H9 (cell line): ENCODE data around the gene HOXC12. TPM values are rescaled to one million over a fixed set of nuclear protein-coding genes. Genes with fewer than 3 reads are reported as not detected.

Source experiments
- DNase-seq: peaks from one replicate; pipeline ENCODE4 v3.0.0-alpha.2; 2017
- H2AFZ ChIP-seq: one replicate; pipeline ENCODE4 v1.6.1; 2013; ENCODE audit warnings: mild to moderate bottlenecking, low read length, control low read depth, moderate library complexity
- H2AK5ac ChIP-seq: 2 replicates; pipeline ENCODE4 v1.6.1; 2013; ENCODE audit warnings: low read length, control low read depth, mixed read lengths; ENCODE audit not compliant: insufficient read length
- H2BK120ac ChIP-seq: one replicate; pipeline ENCODE4 v1.6.1; 2013; ENCODE audit warnings: low read depth, mild to moderate bottlenecking, low read length, control low read depth, inconsistent platforms; ENCODE audit not compliant: poor library complexity, severe bottlenecking
- H2BK12ac ChIP-seq: 2 replicates; pipeline ENCODE4 v1.6.1; 2013; ENCODE audit warnings: low read length, control low read depth, mixed read lengths, low read depth; ENCODE audit not compliant: insufficient read length
- H2BK15ac ChIP-seq: 2 replicates; pipeline ENCODE4 v1.6.1; 2013; ENCODE audit warnings: low read depth, low read length, control low read depth
- H2BK20ac ChIP-seq: one replicate; pipeline ENCODE4 v1.6.1; 2013; ENCODE audit warnings: low read depth, mild to moderate bottlenecking, low read length, control low read depth, inconsistent platforms; ENCODE audit not compliant: poor library complexity, severe bottlenecking
- H2BK5ac ChIP-seq: 2 replicates; pipeline ENCODE4 v1.6.1; 2013; ENCODE audit warnings: low read length, control low read depth, mixed read lengths; ENCODE audit not compliant: insufficient read length
- H3K14ac ChIP-seq: 2 replicates; pipeline ENCODE4 v1.6.1; 2013; ENCODE audit warnings: low read length, control low read depth; ENCODE audit not compliant: insufficient read depth
- H3K18ac ChIP-seq: 2 replicates; pipeline ENCODE4 v1.6.1; 2013; ENCODE audit warnings: low read depth, mild to moderate bottlenecking, mixed read lengths, low read length, control low read depth; ENCODE audit not compliant: insufficient read length
- H3K23ac ChIP-seq: 2 replicates; pipeline ENCODE4 v1.6.1; 2013; ENCODE audit warnings: low read length, control low read depth, mixed read lengths, low read depth; ENCODE audit not compliant: insufficient read length
- H3K23me2 ChIP-seq: 2 replicates; pipeline ENCODE4 v1.6.1; 2013; ENCODE audit warnings: low read depth, mild to moderate bottlenecking, mixed read lengths, low read length, control low read depth; ENCODE audit not compliant: insufficient read length, poor library complexity, severe bottlenecking
- H3K27ac ChIP-seq: 2 replicates; pipeline ENCODE4 v1.5.1; 2013; ENCODE audit warnings: low read length, control low read depth, mixed read lengths, low read depth; ENCODE audit not compliant: insufficient read length
- H3K27me3 ChIP-seq: 2 replicates; pipeline ENCODE4 v1.6.1; 2013; ENCODE audit warnings: low read length, control low read depth, inconsistent platforms; ENCODE audit not compliant: insufficient read depth
- H3K4ac ChIP-seq: 2 replicates; pipeline ENCODE4 v1.6.1; 2013; ENCODE audit warnings: low read depth, mild to moderate bottlenecking, control low read depth, inconsistent platforms, low read length, moderate library complexity
- H3K4me1 ChIP-seq: 2 replicates; pipeline ENCODE4 v1.6.1; 2013; ENCODE audit warnings: low read length, control low read depth, inconsistent platforms; ENCODE audit not compliant: insufficient read depth
- H3K4me2 ChIP-seq: 2 replicates; pipeline ENCODE4 v1.6.1; 2013; ENCODE audit warnings: low read length, control low read depth, mixed read lengths; ENCODE audit not compliant: insufficient read length, insufficient read depth
- H3K56ac ChIP-seq: 2 replicates; pipeline ENCODE4 v1.6.1; 2013; ENCODE audit warnings: low read depth, mild to moderate bottlenecking, mixed read lengths, low read length, control low read depth; ENCODE audit not compliant: insufficient read length
- H3K79me1 ChIP-seq: 2 replicates; pipeline ENCODE4 v1.6.1; 2013; ENCODE audit warnings: low read depth, mild to moderate bottlenecking, moderate library complexity, low read length, control low read depth, inconsistent platforms; ENCODE audit not compliant: insufficient read depth, poor library complexity, severe bottlenecking
- H3K79me2 ChIP-seq: 2 replicates; pipeline ENCODE4 v1.6.1; 2013; ENCODE audit warnings: low read length, control low read depth, inconsistent platforms; ENCODE audit not compliant: insufficient read depth
- H3K9ac ChIP-seq: 2 replicates; pipeline ENCODE4 v1.6.1; 2013; ENCODE audit warnings: low read length, control low read depth, mixed read lengths; ENCODE audit not compliant: insufficient read length; ENCODE audit errors: extremely low read depth
- H3K9me3 ChIP-seq: one replicate; pipeline ENCODE4 v1.6.1; 2013; ENCODE audit warnings: low read depth, low read length, inconsistent platforms; ENCODE audit not compliant: control insufficient read depth
- H3T11ph ChIP-seq: one replicate; pipeline ENCODE4 v1.6.1; 2013; ENCODE audit warnings: mild to moderate bottlenecking, low read length, control low read depth, inconsistent platforms
- H4K20me1 ChIP-seq: one replicate; pipeline ENCODE4 v1.6.1; 2013; ENCODE audit not compliant: control insufficient read depth, insufficient read length, insufficient read depth
- H4K5ac ChIP-seq: 2 replicates; pipeline ENCODE4 v1.6.1; 2013; ENCODE audit warnings: low read depth, mild to moderate bottlenecking, mixed read lengths, low read length, control low read depth; ENCODE audit not compliant: insufficient read length
- H4K8ac ChIP-seq: replicated peaks from 2 replicates; pipeline ENCODE4 v1.6.1; 2013; ENCODE audit warnings: low read length, control low read depth, mixed read lengths, low read depth; ENCODE audit not compliant: insufficient read length
- H4K91ac ChIP-seq: 2 replicates; pipeline ENCODE4 v1.6.1; 2013; ENCODE audit warnings: low read depth, mild to moderate bottlenecking, moderate library complexity, mixed read lengths, low read length, control low read depth; ENCODE audit not compliant: insufficient read length
- H3K27ac Mint-ChIP-seq, 3 experiments: 2 replicates in 2 of 3; 3 replicates in 1 of 3; pipeline ENCODE4 v1.8.0; 2020 to 2021; ENCODE audit warnings: mixed read lengths in 3 of 3, mild to moderate bottlenecking in 1 of 3, moderate library complexity in 1 of 3
- H3K27me3 Mint-ChIP-seq: 2 replicates; pipeline ENCODE4 v1.8.0; 2021; ENCODE audit warnings: low read depth, mild to moderate bottlenecking, moderate library complexity, mixed read lengths
- H3K36me3 Mint-ChIP-seq, 3 experiments: 2 replicates in 2 of 3; 3 replicates in 1 of 3; pipeline ENCODE4 v1.8.0; 2020 to 2021; ENCODE audit warnings: low read depth in 3 of 3, mixed read lengths in 3 of 3; ENCODE audit not compliant: insufficient read depth in 1 of 3
- H3K4me1 Mint-ChIP-seq, 2 experiments: 2 replicates each; pipeline ENCODE4 v1.8.0; 2020; ENCODE audit warnings: mixed read lengths in 2 of 2
- H3K4me3 Mint-ChIP-seq, 2 experiments: 2 replicates in 1 of 2; 3 replicates in 1 of 2; pipeline ENCODE4 v1.8.0; 2020 to 2021; ENCODE audit warnings: mild to moderate bottlenecking in 2 of 2, mixed read lengths in 2 of 2, moderate library complexity in 1 of 2
- H3K9me3 Mint-ChIP-seq, 2 experiments: 2 replicates in 1 of 2; 3 replicates in 1 of 2; pipeline ENCODE4 v1.8.0; 2020; ENCODE audit warnings: mild to moderate bottlenecking in 2 of 2, mixed read lengths in 2 of 2, moderate library complexity in 1 of 2
- CTCF ChIP-seq: fragments of 200-600 bp; sonication (generic); conservative IDR thresholded peaks from 3 replicates; pipeline ENCODE4 v1.8.0; 2021; ENCODE audit warnings: antibody characterized with exemption, mild to moderate bottlenecking
- WGBS: extraction: QIAGEN DNeasy Blood & Tissue Kit; methylation state at CpG from one replicate; pipeline ENCODE4 v1.1.7; 2013; ENCODE audit warnings: missing lambda C conversion rate, low lambda C conversion rate, mixed read lengths; ENCODE audit not compliant: insufficient read length; ENCODE audit errors: extremely low coverage; 5-methylcytosine and 5-hydroxymethylcytosine counted together
- total RNA-seq: library from RNA; stranded (reverse); gene quantifications from 2 replicates; pipeline ENCODE4 v1.2.1, GENCODE V29; 2021

The HOXC12 gene
- total RNA-seq, 1 experiment from 2014 or later: not detected

- no peak for TF ChIP-seq CTCF
- no CpG with 5 or more reads among the region's 86 CpGs for WGBS
- Mint-ChIP-seq H3K27ac (no peak overlapping the region), H3K4me1 (peaks cover 6 to 17% of the 10 kb centered on the region in 2 experiments; a peak in 3 of 4 replicates), H3K27me3 (peaks cover 99% of the 10 kb centered on the region), H3K36me3 (no peaks in the 10 kb centered on the region; a peak in 2 of 7 replicates), H3K9me3 (peaks cover 0 to 3% of the 10 kb centered on the region in 2 experiments; a peak in 2 of 5 replicates), H3K4me3 (no peak overlapping the region)
- Histone ChIP-seq H2AFZ (no peak overlapping the region), H3K23me2 (no peaks in the 10 kb centered on the region), H3K18ac (no peak overlapping the region), H3K56ac (no peak overlapping the region), H4K8ac (no peak overlapping the region), H3K79me2 (no peaks in the 10 kb centered on the region), H3T11ph (no peak overlapping the region), H2BK12ac (no peak overlapping the region), H4K5ac (no peak overlapping the region), H4K20me1 (no peaks in the 10 kb centered on the region), H4K91ac (no peak overlapping the region), H2BK15ac (no peak overlapping the region), H3K4ac (no peak overlapping the region), H2AK5ac (no peak overlapping the region), H3K79me1 (no peaks in the 10 kb centered on the region), H3K4me2 (no peak overlapping the region), H3K4me1 (no peaks in the 10 kb centered on the region), H3K9me3 (no peaks in the 10 kb centered on the region), H3K23ac (no peak overlapping the region), H2BK120ac (no peak overlapping the region), H3K27ac (no peak overlapping the region), H3K14ac (no peak overlapping the region; the same call in 1 of the 2 replicates), H2BK5ac (no peak overlapping the region), H2BK20ac (no peak overlapping the region), H3K9ac (no peak overlapping the region), H3K27me3 (peaks cover 99% of the 10 kb centered on the region)
- DNase-seq: no peak
Observed at GRCh38 chr12:53955036-53955775, 503 bp downstream of the HOXC12 start.
